ENCODE results near the gene YKT6. TPM values are rescaled to one million over a fixed set of nuclear protein-coding genes. Genes with fewer than 3 reads are reported as not detected.

YKT6 gene
- total and polyA plus RNA-seq, 2 experiments from 2014 or later: 33.5 to 114 TPM

DNA sequence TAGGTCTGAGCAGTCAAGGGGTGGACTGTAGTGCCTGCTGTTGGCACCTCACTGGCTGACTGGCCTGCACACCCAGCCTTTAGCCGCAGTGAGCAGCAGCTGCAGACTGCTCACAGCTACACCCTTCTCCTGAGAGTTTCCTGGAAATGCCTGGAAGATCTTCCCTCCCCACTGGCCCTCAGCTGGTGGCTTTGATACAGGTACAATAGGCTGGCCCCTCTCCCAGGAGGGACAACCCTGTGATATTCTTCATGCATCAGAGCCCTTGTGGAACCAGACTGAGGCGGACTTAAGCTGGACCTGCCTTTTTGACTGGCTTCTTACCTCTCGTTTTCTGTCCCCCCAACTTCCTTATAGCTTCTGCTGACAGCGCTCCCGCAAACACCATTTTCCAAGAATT, 18.0 kb upstream of the YKT6 start:
- DNase-seq (ENCODE audit: low spot score) (no peak), ATAC-seq (no peak)
- no peak overlapping the region for H3K27ac Mint-ChIP-seq
- Histone ChIP-seq H3K36me3 (ENCODE audit: insufficient read depth) (no peaks in the 10 kb centered on the region), H2AFZ (no peak overlapping the region), H3K27me3 (ENCODE audit: insufficient read depth) (no peaks in the 10 kb centered on the region), H3K4me1 (ENCODE audit: insufficient read depth) (no peaks in the 10 kb centered on the region), H3K9me2 (ENCODE audit: insufficient read depth) (0 out of 2 replicates have a peak, but pooled peaks cover 12% of the 10 kb centered on the region), H4K20me1 (replicated peaks; ENCODE audit: insufficient read depth) (no peaks in the 10 kb centered on the region), H3K4me3 (no peak overlapping the region), H3F3A (replicated peaks; ENCODE audit: low read depth) (no peaks in the 10 kb centered on the region), H3K79me2 (replicated peaks; ENCODE audit: insufficient read depth) (no peaks in the 10 kb centered on the region), H3K4me2 (no peak overlapping the region), H3K27ac (ENCODE audit: low read depth) (no peak overlapping the region)
- H3K9me3 Mint-ChIP-seq: peaks cover 13% of the 10 kb centered on the region
- H3K36me3 Mint-ChIP-seq (ENCODE audit: low read depth): no peaks in the 10 kb centered on the region; the same call in 2 of the 3 replicates
- TF ChIP-seq, protein P1, sequence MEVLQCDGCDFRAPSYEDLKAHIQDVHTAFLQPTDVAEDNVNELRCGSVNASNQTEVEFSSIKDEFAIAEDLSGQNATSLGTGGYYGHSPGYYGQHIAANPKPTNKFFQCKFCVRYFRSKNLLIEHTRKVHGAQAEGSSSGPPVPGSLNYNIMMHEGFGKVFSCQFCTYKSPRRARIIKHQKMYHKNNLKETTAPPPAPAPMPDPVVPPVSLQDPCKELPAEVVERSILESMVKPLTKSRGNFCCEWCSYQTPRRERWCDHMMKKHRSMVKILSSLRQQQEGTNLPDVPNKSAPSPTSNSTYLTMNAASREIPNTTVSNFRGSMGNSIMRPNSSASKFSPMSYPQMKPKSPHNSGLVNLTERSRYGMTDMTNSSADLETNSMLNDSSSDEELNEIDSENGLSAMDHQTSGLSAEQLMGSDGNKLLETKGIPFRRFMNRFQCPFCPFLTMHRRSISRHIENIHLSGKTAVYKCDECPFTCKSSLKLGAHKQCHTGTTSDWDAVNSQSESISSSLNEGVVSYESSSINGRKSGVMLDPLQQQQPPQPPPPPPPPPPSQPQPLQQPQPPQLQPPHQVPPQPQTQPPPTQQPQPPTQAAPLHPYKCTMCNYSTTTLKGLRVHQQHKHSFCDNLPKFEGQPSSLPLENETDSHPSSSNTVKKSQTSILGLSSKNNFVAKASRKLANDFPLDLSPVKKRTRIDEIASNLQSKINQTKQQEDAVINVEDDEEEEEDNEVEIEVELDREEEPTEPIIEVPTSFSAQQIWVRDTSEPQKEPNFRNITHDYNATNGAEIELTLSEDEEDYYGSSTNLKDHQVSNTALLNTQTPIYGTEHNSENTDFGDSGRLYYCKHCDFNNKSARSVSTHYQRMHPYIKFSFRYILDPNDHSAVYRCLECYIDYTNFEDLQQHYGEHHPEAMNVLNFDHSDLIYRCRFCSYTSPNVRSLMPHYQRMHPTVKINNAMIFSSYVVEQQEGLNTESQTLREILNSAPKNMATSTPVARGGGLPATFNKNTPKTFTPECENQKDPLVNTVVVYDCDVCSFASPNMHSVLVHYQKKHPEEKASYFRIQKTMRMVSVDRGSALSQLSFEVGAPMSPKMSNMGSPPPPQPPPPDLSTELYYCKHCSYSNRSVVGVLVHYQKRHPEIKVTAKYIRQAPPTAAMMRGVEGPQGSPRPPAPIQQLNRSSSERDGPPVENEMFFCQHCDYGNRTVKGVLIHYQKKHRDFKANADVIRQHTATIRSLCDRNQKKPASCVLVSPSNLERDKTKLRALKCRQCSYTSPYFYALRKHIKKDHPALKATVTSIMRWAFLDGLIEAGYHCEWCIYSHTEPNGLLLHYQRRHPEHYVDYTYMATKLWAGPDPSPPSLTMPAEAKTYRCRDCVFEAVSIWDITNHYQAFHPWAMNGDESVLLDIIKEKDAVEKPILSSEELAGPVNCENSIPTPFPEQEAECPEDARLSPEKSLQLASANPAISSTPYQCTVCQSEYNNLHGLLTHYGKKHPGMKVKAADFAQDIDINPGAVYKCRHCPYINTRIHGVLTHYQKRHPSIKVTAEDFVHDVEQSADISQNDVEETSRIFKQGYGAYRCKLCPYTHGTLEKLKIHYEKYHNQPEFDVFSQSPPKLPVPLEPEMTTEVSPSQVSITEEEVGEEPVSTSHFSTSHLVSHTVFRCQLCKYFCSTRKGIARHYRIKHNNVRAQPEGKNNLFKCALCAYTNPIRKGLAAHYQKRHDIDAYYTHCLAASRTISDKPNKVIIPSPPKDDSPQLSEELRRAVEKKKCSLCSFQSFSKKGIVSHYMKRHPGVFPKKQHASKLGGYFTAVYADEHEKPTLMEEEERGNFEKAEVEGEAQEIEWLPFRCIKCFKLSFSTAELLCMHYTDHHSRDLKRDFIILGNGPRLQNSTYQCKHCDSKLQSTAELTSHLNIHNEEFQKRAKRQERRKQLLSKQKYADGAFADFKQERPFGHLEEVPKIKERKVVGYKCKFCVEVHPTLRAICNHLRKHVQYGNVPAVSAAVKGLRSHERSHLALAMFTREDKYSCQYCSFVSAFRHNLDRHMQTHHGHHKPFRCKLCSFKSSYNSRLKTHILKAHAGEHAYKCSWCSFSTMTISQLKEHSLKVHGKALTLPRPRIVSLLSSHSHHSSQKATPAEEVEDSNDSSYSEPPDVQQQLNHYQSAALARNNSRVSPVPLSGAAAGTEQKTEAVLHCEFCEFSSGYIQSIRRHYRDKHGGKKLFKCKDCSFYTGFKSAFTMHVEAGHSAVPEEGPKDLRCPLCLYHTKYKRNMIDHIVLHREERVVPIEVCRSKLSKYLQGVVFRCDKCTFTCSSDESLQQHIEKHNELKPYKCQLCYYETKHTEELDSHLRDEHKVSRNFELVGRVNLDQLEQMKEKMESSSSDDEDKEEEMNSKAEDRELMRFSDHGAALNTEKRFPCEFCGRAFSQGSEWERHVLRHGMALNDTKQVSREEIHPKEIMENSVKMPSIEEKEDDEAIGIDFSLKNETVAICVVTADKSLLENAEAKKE (CRISPR knock-in tag; IDR thresholded peaks at IDR 0.05): no peak
- TF ChIP-seq ZNF331 (CRISPR knock-in tag; IDR thresholded peaks at IDR 0.05; ENCODE audit: low read depth): no peak
- no peak for TF ChIP-seq POLR2AphosphoS5 (IDR thresholded peaks at IDR 0.05; ENCODE audit: low read depth)
- TF ChIP-seq NANOG (IDR thresholded peaks at IDR 0.05; ENCODE audit: borderline replicate concordance): no peak
- no peak for TF ChIP-seq CREB1 (CRISPR knock-in tag; IDR thresholded peaks at IDR 0.05; ENCODE audit: low read depth)
- no peak for TF ChIP-seq JUNB (IDR thresholded peaks at IDR 0.05; ENCODE audit: unreplicated experiment)
- TF ChIP-seq, protein P2, sequence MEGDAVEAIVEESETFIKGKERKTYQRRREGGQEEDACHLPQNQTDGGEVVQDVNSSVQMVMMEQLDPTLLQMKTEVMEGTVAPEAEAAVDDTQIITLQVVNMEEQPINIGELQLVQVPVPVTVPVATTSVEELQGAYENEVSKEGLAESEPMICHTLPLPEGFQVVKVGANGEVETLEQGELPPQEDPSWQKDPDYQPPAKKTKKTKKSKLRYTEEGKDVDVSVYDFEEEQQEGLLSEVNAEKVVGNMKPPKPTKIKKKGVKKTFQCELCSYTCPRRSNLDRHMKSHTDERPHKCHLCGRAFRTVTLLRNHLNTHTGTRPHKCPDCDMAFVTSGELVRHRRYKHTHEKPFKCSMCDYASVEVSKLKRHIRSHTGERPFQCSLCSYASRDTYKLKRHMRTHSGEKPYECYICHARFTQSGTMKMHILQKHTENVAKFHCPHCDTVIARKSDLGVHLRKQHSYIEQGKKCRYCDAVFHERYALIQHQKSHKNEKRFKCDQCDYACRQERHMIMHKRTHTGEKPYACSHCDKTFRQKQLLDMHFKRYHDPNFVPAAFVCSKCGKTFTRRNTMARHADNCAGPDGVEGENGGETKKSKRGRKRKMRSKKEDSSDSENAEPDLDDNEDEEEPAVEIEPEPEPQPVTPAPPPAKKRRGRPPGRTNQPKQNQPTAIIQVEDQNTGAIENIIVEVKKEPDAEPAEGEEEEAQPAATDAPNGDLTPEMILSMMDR (conservative IDR thresholded peaks at IDR 0.05; ENCODE audit: low read depth in 2 of 2): no peak
- no peak for TF ChIP-seq STAT1 (IDR thresholded peaks at IDR 0.05; ENCODE audit: unreplicated experiment)
- TF ChIP-seq EZH2 (IDR thresholded peaks at IDR 0.05; ENCODE audit: low read depth, unreplicated experiment): no peak
- TF ChIP-seq, protein P3, sequence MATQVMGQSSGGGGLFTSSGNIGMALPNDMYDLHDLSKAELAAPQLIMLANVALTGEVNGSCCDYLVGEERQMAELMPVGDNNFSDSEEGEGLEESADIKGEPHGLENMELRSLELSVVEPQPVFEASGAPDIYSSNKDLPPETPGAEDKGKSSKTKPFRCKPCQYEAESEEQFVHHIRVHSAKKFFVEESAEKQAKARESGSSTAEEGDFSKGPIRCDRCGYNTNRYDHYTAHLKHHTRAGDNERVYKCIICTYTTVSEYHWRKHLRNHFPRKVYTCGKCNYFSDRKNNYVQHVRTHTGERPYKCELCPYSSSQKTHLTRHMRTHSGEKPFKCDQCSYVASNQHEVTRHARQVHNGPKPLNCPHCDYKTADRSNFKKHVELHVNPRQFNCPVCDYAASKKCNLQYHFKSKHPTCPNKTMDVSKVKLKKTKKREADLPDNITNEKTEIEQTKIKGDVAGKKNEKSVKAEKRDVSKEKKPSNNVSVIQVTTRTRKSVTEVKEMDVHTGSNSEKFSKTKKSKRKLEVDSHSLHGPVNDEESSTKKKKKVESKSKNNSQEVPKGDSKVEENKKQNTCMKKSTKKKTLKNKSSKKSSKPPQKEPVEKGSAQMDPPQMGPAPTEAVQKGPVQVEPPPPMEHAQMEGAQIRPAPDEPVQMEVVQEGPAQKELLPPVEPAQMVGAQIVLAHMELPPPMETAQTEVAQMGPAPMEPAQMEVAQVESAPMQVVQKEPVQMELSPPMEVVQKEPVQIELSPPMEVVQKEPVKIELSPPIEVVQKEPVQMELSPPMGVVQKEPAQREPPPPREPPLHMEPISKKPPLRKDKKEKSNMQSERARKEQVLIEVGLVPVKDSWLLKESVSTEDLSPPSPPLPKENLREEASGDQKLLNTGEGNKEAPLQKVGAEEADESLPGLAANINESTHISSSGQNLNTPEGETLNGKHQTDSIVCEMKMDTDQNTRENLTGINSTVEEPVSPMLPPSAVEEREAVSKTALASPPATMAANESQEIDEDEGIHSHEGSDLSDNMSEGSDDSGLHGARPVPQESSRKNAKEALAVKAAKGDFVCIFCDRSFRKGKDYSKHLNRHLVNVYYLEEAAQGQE (IDR thresholded peaks at IDR 0.05; ENCODE audit: unreplicated experiment): no peak
- TF ChIP-seq EZH2phosphoT487 (IDR thresholded peaks at IDR 0.05; ENCODE audit: unreplicated experiment): no peak
- TF ChIP-seq, protein P4, sequence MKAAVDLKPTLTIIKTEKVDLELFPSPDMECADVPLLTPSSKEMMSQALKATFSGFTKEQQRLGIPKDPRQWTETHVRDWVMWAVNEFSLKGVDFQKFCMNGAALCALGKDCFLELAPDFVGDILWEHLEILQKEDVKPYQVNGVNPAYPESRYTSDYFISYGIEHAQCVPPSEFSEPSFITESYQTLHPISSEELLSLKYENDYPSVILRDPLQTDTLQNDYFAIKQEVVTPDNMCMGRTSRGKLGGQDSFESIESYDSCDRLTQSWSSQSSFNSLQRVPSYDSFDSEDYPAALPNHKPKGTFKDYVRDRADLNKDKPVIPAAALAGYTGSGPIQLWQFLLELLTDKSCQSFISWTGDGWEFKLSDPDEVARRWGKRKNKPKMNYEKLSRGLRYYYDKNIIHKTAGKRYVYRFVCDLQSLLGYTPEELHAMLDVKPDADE (IDR thresholded peaks at IDR 0.05): no peak
- no peak for TF ChIP-seq ZNF114 (CRISPR knock-in tag; IDR thresholded peaks at IDR 0.05)
- peaks cover 9% of the 10 kb centered on the region for H3K27me3 Mint-ChIP-seq (ENCODE audit: insufficient read depth, low read depth, poor library complexity)
- H3K4me3 Mint-ChIP-seq: no peak overlapping the region
- H3K4me1 Mint-ChIP-seq: peaks cover 11% of the 10 kb centered on the region; the same call in 2 of the 3 replicates
